Keratinocyte (primary cell): Measurements from ENCODE around the gene SELENOV.

Experiments used
- EZH2 ChIP-seq: IDR thresholded peaks from one replicate; pipeline ENCODE4 v1.6.1; 2012; ENCODE audit warnings: inconsistent platforms, mild to moderate bottlenecking, low read length, moderate library complexity
- TF ChIP-seq, protein P1 (sequence below), 3 experiments: IDR thresholded peaks in 1 of 3; conservative IDR thresholded peaks in 1 of 3; optimal IDR thresholded peaks in 1 of 3; 2 replicates in 2 of 3; 3 replicates in 1 of 3; pipeline versions ENCODE3 to v1.5.1; 2011; ENCODE audit warnings: low read length in 3 of 3, mild to moderate bottlenecking in 3 of 3, moderate library complexity in 2 of 3, control low read depth in 1 of 3, inconsistent platforms in 1 of 3; ENCODE audit not compliant: insufficient read depth in 2 of 3; ENCODE audit errors: extremely low read depth in 1 of 3

DNA sequence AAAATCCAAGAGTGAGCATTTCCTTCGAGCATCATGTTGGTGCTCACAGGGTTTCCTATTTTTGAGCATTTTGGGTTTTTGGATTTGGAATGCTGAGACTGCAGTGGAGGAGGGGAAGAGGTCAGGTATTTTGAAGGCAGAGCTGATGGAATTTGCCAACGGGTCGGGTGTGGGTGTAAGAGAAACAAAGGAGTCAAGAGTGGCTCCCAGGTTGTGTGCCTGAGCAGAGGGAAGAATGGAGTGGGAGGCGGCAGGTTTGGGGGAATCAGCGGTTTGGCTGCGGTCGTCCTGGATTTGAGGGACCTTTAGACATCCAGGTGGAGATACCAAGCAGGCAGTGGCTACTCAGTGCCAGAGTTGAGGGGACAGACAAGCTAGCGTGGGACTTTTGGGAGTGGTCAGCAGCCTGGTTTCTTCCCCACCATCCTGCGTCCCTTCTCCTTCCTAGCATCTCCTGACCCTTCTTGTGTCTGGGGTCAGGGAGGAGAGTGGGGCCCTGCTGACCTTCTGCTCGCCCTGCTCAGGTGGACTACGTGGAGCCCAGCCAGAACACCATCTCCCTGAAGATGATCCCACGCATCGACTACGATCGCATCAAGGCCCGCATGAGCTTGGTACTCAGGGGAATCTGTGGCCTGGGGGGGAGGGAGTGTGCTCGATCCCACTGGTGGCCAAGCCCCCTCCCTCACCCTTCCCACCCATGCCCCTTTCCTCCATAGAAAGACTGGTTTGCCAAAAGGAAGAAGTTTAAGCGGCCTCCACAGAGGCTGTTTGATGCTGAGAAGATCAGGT, 48.8 kb upstream of the SELENOV start:
- TF ChIP-seq, protein P1, sequence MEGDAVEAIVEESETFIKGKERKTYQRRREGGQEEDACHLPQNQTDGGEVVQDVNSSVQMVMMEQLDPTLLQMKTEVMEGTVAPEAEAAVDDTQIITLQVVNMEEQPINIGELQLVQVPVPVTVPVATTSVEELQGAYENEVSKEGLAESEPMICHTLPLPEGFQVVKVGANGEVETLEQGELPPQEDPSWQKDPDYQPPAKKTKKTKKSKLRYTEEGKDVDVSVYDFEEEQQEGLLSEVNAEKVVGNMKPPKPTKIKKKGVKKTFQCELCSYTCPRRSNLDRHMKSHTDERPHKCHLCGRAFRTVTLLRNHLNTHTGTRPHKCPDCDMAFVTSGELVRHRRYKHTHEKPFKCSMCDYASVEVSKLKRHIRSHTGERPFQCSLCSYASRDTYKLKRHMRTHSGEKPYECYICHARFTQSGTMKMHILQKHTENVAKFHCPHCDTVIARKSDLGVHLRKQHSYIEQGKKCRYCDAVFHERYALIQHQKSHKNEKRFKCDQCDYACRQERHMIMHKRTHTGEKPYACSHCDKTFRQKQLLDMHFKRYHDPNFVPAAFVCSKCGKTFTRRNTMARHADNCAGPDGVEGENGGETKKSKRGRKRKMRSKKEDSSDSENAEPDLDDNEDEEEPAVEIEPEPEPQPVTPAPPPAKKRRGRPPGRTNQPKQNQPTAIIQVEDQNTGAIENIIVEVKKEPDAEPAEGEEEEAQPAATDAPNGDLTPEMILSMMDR (optimal IDR thresholded peaks at IDR 0.05 in 1 of 3, IDR thresholded peaks at IDR 0.05 in 1 of 3, conservative IDR thresholded peaks at IDR 0.05 in 1 of 3; ENCODE audit: extremely low read depth in 1 of 3, insufficient read depth in 2 of 3, low read length in 3 of 3) = no peak
- no peak for TF ChIP-seq EZH2
